Activated CD4-positive, alpha-beta T cell treated with anti-CD3 and anti-CD28 coated beads, Interleukin-2, amount 50 U/mL, for 16 hours (primary cell): ENCODE results near the gene KLF17.
"Not testable (repeated sequence)": the region's sequence is repeated elsewhere in the genome, so short reads cannot be mapped to it uniquely, and the experiment has no call there.

Experiments
- DNase-seq: peaks from one replicate; pipeline ENCODE4 v3.0.0-alpha.2; 2020

Gene KLF17

DNA sequence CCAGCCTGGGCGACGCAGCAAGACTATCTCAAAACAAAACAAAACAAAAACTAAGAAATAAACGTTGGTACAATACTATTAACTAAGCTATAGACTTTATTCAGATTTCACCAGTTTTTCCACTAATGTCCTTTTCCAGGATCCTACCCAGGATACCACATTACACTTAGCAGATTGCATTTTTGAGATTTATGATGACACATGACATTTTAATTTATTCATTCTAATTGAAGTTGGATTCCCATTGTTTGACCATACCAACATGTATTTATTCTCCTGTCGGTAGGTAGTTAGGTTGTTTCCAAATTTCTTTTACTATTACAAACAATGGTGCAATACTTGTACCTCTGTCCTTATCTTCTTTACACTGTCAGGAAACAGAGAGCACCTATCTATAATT lies 6.8 kb upstream of the KLF17 start:
- no peak for DNase-seq

DNA sequence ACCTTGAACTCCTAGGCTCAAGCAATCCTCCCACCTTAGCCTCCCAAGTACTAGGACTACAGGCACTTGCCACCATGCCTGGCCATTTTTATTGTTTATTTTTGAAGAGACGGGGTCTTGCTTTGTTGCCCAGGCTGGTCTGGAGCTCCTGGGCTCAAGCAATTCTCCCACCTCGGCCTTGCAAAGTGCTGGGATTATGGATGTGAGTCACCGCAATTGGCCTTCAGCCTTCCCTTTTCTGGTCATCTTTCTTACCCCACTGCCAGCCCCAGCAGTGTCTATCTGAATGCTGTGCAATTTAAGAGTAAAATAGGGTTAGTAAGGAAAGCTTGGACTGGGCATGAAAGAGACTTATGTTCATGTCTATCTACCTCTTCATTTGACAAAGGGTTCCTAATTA lies 6.1 kb upstream of the KLF17 start:
- DNase-seq: no peak

DNA sequence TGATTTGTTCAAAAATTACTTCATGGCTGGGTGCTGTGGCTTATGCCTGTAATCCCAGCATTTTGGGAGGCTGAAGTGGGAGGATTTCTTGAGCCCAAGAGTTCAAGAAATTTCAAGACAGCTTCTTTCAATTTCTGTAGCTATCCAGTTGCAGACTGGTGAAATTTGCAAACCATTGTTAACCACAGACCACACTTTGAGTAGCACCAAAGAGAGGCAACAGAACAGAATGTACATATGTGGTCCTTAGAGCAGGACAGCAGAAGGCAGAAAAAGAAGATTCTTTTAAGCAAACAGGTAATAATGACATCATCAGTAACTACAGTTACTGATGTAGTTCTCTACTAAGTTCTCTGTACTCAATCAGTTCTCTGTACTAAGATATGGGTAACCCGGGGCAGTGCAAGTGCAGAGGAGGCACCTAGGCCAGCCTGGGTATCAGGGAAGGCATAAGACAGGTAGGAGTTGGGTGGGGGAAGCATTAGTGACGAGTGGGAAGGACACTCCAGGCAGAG lies 5.5 kb upstream of the KLF17 start:
- DNase-seq: no peak

DNA sequence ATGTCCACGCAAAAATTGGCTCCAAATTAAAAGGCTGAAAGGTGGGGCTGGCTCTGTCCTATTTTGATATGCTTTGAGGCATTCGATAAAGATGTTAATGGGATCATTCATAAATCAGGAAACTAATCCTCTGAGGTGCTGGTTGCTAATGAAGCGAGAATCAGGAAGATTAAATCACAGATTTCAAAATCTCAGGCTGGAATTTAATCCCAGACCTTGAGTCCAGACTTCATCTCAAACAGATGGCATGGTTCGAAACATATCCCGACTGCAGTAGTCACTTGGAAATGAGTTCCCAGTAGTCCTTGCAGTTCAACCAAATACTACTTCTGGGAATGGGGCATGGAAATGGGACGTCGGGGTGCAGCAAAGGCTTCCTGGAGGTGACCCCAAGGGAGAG lies 4.5 kb upstream of the KLF17 start:
- no peak for DNase-seq

DNA sequence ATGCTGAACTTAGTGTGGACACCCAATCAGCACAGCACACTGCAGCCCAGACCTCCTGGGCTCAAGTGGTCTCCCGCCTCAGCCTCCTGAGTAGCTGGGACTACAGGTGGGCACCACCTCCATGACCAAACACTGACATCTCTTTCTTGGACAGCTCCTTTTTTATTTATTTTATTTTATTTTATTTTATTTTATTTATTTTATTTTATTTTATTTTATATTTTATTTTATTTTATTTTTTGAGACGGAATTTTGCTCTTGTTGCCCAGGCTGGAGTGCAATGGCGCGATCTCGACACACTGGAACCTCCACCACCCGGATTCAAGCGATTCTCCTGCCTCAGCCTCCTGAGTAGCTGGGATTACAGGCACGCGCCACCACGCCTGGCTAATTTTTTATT lies 1.3 kb upstream of the KLF17 start:
- not testable (repeated sequence) for DNase-seq

DNA sequence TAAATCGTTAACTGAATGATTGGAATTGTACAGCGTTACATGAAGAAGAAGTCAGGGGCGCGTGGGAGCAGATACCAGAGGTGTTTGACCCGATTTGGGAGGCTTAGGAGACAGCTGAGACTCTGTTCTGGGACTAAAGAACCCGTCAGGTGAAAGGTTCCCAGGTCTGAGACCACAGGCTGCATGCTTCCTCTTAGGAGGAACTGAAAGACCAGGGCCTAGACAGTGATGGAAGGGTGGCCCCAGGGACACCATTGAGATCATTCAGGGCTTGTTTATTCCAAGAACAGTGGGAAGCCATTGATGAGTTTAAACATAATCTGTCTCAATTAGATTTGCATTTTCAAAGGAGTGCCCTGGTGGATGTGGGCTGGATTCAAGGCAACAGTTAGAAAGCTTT lies 904 bp downstream of the KLF17 start:
- no peak for DNase-seq

DNA sequence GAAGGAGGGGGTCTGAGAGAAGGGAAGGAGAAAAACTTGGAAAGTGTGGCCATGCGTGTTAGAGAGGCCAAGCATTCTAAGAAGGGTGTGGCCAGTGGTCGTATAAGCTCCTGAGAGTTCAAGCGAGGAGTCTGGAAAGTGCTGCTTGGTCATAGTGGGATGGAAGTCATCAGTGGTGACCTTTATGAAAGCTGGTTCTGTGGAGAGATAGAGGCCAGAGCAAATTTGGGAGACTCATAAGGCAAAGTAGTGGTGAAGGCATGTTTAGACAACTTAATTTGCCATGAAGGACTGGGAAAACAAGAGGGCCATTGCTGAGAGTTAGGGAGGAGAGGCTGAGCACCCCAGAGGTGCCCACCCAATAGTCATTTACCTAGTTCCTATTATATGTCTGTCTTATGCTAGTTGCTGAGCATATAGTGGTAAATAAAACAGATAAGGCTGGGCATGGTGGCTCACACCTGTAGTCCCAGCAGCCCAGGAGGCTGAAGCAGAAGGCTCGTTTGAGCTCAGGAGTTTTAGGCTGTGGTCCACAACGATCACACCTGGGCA lies 1.9 kb downstream of the KLF17 start:
- DNase-seq: no peak

DNA sequence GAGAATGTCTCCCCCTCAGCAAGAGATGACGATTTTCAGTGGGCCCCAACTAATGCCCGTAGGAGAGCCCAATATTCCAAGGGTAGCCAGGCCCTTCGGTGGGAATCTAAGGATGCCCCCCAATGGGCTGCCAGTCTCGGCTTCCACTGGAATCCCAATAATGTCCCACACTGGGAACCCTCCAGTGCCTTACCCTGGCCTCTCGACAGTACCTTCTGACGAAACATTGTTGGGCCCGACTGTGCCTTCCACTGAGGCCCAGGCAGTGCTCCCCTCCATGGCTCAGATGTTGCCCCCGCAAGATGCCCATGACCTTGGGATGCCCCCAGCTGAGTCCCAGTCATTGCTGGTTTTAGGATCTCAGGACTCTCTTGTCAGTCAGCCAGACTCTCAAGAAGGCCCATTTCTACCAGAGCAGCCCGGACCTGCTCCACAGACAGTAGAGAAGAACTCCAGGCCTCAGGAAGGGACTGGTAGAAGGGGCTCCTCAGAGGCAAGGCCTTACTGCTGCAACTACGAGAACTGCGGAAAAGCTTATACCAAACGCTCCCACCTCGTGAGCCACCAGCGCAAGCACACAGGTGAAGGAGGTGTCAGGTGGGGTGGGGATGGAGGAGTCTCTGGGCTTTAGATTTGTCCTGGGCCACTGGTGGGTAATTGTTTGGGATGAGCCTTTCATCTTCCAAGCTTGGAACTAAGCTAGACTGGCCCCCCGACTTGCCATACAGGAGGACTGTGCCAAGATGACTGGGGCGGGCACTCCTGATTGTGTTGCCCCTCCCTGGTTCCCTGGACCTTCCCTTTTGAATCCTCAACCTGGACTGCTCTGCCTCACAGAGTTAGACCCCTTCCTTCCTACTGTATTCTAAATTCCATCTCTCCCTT lies 11.2 kb downstream of the KLF17 start:
- DNase-seq: no peak

DNA sequence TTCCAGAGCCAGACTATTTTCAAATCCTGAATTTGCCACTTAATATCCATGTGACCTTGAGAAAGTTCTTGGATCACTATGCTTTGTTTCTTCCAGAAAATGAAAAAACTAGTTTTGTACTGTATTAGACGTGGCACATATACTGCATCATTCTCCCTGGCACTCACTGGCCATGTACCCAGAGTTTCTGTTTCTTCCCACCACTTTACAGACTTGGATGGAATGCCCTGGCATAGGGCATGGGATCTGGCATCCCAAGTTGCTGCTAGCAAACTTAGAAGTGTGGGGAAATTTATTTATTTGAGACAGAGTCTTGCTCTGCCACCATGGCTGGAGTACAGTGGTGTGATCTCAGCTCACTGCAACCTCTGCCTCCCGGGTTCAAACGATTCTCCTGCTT lies 12.8 kb downstream of the KLF17 start:
- DNase-seq: no peak

DNA sequence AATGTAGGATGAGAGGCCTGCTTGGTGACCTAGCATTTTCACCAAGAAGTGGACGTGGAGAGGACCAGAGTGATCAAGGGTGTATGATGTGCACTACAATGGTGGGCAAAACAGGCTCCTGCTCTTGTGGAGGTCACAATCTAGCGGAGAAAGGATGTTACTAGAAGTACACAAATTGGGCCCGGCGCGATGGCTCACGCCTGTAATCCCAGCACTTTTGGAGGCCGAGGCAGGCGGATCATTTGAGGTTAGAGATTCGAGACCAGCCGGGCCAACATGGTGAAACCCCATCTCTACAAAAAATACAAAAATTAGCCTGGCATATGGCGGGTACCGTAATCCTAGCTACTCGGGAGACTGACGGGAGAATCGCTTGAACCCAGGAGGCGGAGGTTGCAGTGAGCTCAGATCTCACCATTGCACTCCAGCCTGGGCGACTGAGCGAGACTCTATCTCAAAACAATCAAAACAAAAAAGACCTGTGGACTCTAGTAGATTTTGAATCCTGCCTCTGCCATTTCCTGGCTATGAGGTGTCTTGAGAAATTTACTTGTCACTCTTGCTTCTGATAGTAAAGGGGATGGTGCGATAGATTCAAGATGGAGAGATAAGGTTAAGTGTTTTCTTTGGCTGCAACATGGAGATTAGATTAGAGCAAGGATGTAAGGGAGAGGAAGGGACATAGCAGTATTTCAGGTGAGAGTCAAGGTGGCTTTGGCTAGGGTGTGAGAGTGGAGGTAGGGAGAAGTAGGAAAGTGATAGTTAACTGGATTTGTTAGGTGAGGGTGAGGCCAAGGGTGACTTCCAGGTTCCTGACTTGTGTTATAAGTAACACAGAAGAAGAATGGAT lies 15.7 kb downstream of the KLF17 start:
- no peak for DNase-seq

DNA sequence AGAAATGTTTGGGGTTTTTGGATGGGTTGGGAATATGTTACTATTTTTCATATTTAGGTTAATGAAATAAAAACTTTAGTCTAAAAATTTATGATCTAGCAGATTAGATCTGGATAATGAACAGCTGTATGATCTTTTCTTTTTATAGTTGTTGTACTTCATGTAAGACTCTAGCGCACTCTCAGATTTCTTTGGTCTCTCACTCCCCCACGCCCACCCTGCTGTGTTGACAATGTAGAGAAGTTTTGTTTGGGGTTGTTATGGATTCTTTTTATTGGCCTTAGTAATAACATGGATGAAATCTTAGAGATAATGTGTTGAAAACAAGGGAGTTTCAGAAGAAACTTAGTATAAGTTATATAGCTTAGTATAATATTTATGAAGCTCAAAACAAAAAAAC lies 17.3 kb downstream of the KLF17 start:
- DNase-seq: no peak

DNA sequence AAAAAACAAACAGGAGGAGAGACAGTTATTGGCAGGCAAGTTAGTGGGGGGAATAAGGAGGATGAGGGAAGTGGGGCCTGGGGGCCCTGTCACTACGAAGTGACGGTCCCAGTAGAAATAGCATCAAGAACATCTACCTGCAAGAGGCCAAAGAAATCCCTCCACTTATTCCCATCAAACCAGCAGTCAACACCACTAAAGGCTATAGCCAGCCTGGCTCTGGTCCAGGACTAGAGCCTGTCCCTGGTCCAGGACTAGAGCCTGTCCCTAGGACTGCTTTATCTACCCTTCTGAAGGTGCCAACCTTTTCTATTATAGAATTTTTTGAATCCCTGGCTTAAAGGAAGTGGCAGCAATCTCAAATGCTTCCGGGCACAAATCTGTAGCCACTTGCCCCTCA lies 19.6 kb downstream of the KLF17 start:
- no peak for DNase-seq

DNA sequence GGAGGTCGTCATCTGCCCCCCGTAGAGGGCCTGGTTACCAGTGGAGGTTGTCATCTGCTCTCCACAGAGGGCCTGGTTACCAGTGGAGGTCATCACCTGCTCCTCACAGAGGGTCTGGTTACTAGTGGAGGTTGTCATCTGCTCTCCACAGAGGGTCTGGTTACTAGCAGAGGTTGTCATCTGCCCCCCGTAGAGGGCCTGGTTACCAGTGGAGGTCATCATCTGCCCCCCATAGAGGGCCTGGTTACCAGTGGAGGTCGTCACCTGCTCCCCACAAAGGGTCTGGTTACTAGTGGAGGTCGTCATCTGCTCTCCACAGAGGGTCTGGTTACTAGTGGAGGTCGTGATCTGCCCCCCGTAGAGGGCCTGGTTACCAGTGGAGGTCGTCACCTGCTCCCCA lies 20.9 kb downstream of the KLF17 start:
- not testable (repeated sequence) for DNase-seq

DNA sequence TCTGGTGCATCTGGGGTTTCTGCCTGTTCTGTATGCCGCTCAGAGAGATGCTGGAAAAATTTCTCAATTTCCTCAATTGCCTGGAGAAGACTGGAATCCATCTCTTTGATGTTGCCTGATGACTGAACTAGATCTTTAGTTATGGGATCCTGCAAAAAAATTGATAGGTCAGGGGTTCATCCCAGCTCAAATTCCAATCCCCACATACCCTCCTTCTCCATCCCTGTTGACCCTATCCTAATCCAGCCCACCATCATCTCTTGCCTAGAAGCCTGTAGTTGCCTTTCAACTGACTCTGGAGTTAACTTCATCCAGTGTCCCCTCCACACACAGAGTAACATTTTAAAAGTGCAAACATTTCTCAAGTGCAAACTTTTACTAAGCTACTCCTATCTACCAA lies 22.9 kb downstream of the KLF17 start, which contains the start of gene KLF18:
KLF18 (minus strand) TSS at position 101 of the 400 bp plus-strand sequence; CDS start at position 101, 0 bp downstream.
- no peak for DNase-seq

DNA sequence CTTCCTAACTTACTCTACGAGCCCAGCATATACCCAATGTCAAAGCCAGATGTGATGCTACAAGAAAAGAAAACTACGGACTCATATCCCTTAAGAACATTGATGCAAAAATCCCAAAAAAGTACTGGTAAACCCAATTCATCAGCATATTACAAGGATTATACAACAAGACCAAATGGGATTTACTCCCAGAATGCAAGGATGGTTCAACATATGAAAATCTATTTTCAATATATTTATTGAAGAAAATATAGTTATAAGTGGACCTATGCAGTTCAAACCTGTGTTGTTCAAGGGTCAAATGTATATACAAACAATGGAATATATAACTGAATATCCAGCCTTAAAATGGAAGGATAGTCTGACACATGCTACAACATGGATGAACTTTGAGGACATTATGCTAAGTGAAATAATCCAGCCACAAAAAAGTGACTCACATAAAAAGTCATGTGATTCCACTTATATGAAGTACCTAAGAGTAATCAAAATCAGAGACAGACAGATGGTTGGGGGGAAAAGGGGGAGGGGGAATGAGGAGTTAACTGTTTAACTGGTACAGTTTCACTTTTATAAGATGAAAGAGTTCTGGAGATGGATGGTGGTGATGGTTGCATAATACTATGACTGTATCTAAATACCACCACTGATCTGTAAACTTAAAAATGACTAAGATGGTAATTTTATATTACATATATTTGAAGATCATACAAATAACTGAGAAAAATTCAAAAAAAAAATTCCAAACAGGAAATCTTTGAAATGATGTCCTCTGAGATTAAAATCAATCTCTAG lies 26.5 kb downstream of the KLF17 start:
- no peak for DNase-seq

DNA sequence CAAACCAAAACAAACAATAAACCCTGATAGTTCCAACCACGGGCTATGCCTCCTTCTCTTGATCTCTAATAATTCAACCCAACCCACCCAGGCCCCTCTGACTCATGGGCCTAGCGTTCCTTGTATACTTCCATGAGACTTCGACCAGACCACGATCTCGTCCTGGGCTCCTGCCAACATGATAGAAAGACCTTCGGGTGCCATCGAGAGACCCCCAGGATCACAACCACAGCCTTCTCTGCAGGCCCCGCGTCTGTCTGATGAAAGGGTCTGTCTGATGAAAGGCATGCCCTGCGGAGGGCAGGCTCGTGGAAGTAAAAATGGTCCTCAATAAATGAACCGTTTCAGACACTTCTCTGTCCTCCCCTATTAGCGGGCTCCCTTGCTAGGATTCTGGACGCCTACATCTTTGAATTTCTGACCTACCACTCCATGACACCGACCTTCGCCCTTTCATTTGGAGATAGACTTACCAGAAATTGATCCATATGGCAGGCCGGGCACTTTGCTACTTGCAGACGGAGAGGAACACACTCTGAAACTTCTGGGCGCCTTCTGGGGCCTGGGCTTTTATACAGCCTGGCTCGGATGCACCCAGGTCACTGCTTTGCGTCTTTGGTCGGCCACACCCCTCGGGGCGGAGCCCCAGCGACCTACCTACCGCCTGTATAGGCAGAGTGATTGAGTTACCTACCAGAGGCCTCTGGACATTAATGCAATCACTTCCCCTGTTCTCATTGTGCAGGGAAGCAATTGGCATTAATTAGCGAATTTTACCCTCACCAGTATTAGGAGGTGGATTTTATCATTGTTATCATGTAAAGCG lies 28.1 kb downstream of the KLF17 start:
- DNase-seq: no peak

DNA sequence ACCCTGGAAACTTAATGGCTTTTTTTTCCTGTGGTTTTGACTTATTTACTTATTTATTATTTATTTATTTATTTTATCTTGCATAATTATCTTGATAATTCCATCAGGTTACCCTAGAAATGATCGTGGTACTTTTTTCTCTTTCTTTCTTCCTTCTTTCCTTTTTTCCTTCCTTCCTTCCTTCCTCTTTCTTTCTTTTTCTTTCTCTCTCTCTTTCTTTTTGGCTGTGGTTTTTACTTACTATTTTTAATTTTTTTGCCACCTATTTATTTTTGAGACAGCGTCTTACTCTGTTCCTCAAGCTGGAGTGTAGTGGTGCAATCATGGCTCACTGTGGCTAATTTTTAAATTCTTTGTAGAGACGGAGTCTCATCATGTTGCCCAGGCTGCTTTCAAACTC lies 29.0 kb downstream of the KLF17 start:
- DNase-seq: no peak

DNA sequence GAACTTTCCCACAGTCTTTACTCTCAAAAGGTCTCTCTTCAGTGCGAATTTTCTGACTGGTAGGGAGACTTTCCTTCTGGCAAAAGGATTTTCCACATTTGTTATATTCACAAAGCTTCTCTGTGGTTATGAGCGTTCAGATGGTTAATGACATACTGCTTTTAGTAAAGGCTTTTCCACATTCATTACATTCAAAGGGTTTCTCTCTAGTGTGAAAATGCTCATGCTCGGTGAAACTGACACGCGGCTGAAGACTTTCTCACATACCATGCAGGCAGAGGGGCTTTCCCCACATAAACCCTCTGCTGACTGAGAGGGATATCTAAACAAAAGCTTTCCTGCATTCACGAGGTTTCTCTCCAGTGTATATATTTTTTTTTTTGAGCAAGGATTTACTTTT lies 32.7 kb downstream of the KLF17 start:
- DNase-seq: no peak

DNA sequence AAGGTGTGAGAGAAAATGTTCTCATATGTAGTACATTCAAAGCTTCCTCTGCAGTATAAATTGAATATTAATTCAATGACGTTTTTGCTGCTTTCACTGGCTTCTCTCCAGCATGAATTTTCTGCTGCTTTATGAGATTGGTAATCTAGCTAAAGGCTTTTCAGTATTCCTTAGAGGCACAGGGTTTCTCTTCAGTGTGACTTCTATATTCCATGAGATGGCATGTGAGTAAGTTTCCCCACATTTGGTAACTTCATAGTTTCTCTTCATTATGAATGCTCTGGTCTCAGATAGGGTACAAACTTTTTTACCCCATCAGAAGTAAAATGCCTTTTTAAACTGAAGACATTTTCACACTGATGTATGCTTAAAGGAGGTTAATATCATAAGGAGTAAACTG lies 33.2 kb downstream of the KLF17 start:
- no peak for DNase-seq

DNA sequence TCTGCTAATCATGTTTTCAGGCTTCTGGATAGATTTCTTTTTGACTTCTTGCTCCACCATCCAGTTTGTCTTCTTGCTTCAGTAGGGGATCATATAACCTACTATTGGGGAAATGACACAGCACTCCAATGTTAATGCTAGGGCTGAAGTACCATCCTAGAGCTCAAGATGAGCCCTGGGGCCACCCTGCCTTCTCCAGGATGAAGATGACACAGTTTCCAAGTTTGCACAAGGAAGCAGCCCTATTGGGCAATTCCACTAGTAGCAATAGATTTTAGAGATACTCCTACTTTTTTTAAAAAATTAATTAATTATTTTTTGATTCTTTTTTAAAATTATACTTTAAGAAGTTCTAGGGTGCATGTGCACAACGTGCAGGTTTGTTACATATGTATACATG lies 34.1 kb downstream of the KLF17 start:
- no peak for DNase-seq

DNA sequence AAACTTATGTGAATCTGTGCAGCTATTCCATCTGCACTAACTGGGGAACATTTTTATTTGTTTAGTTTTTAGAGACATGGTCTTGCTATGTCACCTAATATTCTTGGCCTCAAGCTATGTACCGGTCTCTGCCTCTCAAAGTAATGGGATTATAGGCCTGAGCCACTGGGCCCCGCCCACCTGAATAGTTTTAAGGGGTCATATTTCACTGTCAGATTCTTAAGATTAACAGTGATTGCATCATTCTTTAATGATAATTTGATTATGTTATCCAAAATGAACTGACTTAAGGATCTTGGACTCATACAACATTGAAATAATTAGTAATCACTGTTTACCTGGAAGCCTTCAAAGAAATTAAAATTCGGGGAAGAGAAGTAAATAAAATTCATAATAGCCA lies 35.4 kb downstream of the KLF17 start:
- DNase-seq: no peak

DNA sequence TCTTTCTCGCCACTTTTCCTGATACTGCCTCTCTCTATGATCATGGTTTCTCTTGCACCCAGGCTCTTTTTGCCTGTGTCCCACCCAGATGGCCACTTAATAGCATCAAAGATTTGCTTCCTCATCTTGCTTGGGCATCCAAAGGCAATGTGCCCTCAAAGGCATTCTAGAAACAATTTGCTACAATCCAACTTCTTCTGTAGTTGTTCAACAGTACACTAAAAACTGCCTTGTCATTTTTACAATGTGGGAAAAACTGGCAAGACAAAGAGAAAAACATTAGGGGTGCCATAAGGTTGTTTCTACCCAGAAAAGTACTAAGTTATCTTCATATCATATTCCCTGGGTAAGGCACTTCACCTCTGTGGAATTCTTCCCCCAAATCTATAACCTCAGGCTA lies 39.3 kb downstream of the KLF17 start:
- DNase-seq: no peak
